Measurements from ENCODE around the gene IQCM.

The IQCM gene

DNA sequence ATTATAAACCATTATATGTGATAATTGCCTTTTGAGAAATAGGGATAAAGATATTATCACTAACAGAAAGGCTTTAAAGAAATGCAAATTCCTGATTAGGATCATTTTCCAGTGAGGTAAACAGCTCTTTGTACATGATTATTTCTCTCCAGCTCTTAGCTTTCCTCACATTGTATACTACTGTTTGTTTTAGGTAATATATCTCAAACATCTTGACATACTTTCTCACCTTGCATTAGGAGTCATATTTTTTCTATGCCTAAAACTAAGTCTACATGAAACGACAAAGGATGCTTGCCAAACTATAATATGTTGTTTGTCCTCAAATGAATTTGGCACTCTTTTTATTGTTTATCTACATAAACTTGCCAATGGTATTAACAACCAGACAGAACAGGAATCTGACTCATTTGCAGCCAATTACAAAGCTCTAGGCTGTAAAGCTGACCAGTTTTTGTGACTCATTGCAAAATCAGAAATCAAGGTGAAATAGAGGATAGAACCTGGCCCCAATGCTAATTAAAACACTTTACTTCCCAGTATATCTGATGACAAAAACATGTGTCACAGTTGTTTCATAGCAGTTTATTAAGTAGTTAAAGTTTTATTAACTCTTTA is 107.0 kb downstream of the IQCM start:
- no peak for FAIRE-seq

- no peak for FAIRE-seq
Measured at GRCh38 chr4:149707862-149708261, 107.8 kb downstream of the IQCM start.

GRCh38 chr4:149706942-149707341 is 108.7 kb downstream of the IQCM start:
- FAIRE-seq = no peak

DNA sequence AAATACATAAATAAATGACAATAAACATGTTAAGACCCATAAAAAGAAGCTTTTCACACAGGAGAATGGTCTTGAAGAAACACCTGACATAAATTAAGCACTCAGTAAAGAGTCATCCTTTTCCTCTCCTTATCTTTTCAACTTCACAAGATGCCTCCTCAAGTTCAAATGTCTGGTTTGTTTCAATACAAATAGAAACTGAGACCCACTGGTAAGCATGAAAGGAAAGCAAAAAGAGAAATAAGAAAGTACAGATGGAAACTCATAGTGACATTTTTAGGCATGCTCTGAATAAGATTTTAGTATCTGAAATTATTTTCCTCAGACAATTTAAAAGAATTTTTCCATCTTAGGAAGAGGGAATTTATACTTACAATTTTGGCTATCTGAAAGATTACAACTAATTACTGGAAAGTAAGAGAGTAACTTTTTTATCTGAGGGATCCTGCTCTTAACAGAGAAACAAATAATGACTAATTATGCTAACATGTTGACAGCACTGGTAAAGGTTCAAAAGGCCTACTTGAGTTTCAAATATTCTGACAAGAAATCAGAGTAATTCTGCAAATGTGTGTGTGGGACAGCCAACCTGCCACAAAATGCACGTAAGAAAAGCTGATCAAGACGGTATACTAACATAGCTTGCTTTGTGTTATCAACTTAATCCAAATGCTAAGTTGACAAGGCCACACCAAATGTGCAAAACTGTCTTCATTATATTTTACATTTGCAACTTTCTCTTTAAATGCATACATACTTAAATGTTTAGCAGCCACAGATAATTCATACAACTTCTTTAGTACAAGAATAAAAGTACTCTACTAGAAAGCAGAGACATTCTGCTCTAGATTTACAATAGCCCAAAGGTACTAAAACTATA is 113.0 kb downstream of the IQCM start:
- FAIRE-seq = no peak

- no peak for FAIRE-seq
Measured at GRCh38 chr4:149701435-149702156, 114.0 kb downstream of the IQCM start.

- FAIRE-seq = no peak
Measured at GRCh38 chr4:149700272-149700671, 115.4 kb downstream of the IQCM start.

DNA sequence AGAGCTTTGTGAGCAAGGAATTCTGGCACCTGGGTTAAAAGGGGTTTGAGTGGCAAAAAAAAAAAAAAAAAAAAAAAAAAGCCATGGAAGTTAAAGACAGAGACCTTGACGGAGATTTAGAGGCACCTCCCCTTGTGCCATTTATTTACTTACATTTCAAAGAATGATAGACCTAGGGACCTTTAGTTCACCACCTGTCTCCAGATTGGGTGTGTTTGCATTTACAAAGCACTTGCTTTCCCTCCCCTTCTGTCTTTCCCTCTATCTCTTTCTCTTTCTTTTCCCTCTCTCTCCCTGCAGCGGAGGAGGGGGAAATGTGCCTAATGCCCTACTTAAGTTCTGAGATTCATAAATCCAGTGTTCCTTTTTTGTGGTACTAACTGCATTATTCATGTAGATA is 116.0 kb downstream of the IQCM start:
- no peak for FAIRE-seq

DNA sequence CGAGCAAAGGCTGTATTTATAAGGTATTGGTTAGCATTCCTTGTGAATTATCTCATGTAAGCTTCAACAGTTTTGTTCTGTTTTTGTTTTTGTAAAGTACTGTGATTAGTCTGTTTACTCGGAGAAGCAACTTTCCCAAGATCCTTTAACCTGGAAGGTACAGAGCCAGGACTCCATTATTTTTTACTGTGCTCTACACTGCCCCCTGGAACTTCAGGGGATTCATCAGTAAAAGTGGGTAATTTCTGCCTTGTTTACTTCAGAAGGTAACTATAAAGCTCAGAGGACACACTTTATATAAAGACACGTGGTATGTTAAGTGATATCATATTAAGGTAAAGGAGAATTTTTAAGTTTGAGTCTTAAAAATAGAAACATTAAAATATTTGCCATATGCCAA is 124.9 kb downstream of the IQCM start:
- no peak for FAIRE-seq

GRCh38 chr4:149684516-149684915 is 131.1 kb downstream of the IQCM start:
- no peak for FAIRE-seq

DNA sequence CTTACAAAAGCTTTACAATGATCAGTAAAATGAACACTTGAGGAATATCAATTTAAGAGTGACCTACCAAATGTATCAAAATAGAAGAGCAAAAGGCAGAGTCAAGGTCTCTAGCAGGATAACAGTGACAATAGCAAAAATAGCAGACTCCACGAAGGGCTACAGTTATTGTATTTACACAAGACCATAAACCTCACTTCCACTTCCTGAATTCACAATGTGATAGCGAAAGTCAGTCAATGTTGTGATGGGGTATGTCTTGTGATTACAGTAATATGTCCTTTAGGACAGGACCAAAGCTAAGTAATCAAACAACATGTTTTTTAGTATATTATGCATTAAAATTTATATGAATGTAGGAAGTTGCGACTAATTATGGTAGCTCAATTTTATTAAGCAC is 139.6 kb downstream of the IQCM start:
- no peak for FAIRE-seq

- FAIRE-seq = no peak
Measured at GRCh38 chr4:149645790-149646189, 169.9 kb downstream of the IQCM start.

DNA sequence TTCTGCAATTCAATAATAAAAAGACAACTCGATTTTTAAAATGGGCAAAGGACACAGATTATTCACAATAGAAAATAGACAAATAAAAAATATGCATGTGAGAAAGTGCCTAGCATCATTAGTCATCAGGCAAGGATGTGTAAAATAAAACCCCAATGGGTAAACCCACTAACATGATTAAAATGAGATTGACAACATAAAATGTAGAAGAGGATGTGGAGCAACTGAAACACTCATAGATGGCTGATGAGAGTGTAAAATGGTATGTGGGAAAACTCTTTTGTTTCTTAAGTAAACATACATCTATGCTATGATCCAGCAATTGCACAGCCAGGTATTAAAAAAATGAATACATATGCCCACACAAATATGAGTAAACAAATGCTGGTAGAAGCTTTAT is 177.6 kb downstream of the IQCM start:
- FAIRE-seq = no peak

GRCh38 chr4:149634368-149634767 is 181.3 kb downstream of the IQCM start:
- no peak for FAIRE-seq

DNA sequence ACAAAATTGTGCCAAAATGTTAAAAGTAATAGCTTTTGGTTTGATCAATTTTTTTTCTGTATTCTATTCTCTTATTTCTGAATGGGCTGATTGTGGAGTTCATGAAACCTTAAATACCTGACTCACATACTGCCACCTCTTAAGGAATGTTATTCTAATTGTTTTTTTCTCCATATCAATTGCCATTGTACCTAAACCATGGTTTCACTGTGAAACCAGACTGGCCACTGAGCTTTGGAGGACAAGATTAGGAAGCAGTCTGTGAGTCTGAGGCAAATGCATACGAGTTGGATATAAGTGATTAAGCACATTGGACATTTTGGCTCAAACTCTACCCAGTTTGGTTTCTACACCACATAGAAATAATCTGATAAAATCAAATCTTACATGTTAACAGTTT is 184.0 kb downstream of the IQCM start:
- no peak for FAIRE-seq

DNA sequence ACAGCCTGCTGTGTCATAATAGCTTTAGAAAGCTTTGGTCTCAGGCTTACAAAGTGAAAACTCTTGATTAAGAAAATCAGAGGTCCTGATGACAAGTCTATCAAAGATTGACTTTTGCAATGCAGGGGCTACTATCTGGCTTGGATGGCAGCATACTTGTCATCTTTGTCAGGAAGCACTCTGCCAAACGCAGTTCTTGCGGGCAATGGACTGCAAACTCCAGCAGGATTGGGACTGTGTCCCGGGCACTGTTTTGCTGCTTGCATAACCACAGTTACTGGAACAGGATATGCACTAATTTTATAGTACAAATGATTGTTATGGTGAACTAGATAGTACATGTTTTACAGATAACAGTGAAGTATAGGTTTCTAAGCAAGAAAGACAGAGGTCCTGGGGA is 185.6 kb downstream of the IQCM start:
- FAIRE-seq = no peak

DNA sequence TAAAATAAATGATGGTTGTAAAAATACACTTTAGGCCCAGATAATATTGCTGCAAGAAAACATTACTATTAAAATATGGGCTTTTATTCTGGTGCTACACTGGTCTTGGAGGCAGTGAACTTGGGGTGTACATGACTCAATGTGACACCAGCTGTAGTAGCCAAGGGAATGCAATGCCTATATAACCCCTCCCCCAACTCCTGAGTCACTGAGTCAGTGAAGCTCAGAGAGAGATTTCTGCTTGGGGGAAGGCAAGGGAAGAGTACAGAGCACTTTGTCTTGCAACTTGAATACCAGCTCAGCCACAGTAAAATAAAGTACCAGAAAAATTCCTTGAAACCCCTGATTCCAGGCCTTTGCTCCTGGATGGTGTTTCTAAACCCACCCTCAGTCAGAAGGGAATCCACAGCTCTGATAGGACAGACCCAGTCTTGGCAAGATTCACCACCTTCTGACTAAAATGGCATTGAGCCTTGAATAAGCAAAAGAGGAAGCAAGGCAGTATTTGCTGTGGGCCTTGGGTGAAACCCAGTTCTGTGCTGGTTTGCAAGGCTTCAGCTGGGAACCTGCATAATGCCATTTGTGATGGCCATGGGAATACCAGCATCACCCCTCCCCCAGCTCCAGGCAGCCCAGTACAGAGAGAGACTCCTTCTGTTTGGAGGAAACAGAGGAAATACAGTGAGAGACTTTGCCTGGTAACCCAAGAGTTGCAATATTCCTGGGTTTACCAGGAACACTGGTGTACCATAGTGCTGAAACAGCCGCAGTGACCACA is 209.9 kb downstream of the IQCM start:
- no peak for FAIRE-seq

DNA sequence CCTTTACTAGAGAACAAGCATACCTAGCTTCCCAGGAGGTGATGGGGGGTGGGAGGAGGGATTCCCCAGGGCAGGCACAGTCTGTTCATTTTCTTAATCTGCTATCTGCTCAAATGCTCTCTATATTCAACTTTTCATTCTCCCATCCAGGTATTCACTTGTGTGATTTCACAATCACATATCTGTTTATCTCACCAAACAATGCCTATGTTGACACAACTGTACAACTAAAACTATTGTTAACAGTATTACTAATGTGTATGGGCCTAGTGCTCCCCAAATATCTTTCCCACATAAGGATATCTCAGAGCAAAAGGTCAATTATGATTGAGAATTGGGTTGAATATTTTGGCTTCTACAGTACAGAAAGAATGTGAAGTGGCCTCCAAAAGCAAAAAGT is 210.8 kb downstream of the IQCM start:
- no peak for FAIRE-seq

DNA sequence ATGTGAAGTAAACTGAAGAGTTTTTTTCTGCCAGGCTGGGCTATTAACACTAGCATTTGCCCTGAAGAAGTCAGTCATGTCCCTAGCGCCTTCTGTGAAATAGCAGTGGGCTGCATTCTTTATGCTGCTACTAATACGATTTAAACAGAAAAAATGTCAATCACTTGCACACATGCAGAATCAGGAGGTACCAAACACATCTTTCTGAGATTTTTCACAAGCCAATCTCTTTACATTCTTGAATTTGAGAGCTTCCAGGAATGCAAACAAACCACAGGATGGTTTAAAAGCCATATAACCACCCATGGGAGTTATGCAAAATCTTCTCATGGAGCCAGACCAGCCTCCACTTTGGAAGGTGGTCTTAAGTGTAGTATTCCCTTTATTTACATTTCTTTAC is 220.1 kb downstream of the IQCM start:
- no peak for FAIRE-seq

DNA sequence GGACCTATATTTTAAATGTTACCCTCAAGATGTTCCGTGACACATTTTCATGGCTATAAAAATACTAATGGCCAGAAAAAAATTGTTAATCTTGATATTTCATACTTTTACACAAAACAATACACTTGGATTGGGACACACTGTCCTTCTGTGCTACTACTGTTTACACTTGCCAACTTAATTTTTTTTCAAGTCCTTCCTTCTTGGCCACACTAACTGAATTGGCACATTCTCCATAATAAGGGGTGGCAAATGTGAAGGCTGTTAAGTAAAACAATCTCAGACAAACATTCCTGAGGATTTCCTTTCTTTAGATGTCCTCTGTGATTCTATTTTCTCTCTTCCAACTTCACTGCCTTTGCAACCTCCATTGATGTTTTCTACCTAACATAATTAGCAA is 225.8 kb downstream of the IQCM start:
- no peak for FAIRE-seq

DNA sequence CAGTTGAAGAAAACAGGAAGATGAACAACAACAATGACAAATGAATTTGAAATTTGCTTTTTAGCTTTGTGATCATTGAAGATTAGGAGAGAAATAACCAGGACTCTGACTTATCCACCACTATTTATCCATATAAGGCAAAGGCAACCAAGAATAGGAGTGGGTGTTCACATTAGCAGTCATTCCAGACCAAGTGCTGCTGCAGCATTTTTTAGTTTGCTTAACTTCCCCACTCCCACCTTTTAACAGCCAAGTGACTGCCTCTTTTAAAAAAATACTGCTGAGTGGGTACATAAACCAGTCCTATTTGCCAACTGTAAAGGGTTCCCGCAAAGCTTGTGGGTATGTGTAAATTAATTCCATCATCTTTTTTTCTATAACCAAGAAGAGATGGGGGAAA is 230.9 kb downstream of the IQCM start:
- no peak for FAIRE-seq

GRCh38 chr4:149574971-149575370 is 240.7 kb downstream of the IQCM start:
- no peak for FAIRE-seq

GRCh38 chr4:149572716-149573115 is 242.9 kb downstream of the IQCM start:
- no peak for FAIRE-seq

DNA sequence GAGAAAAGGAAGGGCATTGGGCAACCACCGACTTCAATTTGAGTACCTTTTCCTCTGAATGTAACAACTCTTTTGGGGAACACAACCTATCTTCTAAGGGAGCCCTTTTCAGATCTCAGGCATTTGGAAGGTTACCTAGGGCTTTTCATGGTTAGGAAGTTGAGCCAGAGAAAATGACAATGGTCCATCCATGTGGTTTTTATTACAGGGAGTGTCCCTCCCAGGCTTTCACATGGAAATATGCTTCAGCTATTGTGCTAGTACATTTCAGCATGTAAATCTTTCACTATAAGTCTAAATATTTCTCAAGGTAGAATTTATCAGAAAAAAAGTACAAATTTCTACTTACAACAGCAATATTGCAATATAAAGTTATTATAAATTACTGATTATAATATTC is 259.8 kb downstream of the IQCM start:
- FAIRE-seq = no peak
